ENCODE data around the gene AGTR2. TPM values are rescaled to one million over a fixed set of nuclear protein-coding genes. Genes with fewer than 3 reads are reported as not detected.
"Not testable (repeated sequence)": the region's sequence is repeated elsewhere in the genome, so short reads cannot be mapped to it uniquely, and the experiment has no call there.

The AGTR2 gene
- total RNA-seq, 1 donor from 2014 or later = not detected

DNA sequence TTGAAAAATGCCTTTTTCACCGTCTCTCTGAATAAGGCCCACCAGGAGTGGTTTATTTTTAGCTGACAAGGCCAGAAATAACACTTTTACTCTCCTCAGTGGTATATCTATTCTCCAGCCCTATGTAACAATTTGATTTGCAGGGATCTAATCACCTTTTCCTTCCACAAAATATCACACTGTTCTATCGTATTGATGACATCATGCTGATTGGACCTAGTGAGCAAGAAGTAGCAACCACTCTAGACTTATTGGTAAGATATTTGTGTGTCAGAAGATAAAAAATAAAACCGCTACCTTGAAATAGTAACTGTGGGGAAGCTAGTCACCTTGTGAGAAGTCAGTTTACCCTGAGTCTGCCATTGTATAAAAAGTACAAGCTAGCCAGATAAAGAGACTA is 27.7 kb downstream of the AGTR2 start:
- TF ChIP-seq, protein P1, sequence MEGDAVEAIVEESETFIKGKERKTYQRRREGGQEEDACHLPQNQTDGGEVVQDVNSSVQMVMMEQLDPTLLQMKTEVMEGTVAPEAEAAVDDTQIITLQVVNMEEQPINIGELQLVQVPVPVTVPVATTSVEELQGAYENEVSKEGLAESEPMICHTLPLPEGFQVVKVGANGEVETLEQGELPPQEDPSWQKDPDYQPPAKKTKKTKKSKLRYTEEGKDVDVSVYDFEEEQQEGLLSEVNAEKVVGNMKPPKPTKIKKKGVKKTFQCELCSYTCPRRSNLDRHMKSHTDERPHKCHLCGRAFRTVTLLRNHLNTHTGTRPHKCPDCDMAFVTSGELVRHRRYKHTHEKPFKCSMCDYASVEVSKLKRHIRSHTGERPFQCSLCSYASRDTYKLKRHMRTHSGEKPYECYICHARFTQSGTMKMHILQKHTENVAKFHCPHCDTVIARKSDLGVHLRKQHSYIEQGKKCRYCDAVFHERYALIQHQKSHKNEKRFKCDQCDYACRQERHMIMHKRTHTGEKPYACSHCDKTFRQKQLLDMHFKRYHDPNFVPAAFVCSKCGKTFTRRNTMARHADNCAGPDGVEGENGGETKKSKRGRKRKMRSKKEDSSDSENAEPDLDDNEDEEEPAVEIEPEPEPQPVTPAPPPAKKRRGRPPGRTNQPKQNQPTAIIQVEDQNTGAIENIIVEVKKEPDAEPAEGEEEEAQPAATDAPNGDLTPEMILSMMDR (conservative IDR thresholded peaks at IDR 0.05; ENCODE audit: low read depth, low read length) = no peak
- no peak for DNase-seq (ENCODE audit: low read depth)
- no peak overlapping the region for H3K4me3 ChIP-seq (ENCODE audit: low read depth, low read length)

DNA sequence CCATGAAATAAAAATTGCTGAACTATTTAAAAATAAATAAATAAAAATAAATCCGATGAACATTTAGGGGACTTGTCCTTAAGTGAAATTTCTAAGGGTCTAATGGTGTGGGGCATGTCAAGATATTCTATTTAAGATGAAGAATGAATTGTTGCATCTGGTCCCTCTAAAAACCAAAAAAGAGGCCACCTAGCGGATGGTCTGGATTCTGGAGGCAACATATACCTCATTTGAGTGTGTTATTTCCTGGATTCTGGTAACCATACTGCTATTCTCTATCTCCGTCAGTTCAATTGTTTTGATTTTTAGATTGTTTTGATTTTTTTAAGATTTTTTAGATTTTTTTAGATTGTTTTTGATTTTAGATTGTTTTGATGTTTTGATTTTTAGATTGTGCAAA is 28.3 kb downstream of the AGTR2 start:
- TF ChIP-seq, protein P1 (conservative IDR thresholded peaks at IDR 0.05; ENCODE audit: low read depth, low read length) = no peak
- no peak overlapping the region for H3K4me3 ChIP-seq (ENCODE audit: low read depth, low read length)
- no peak for DNase-seq (ENCODE audit: low read depth)

DNA sequence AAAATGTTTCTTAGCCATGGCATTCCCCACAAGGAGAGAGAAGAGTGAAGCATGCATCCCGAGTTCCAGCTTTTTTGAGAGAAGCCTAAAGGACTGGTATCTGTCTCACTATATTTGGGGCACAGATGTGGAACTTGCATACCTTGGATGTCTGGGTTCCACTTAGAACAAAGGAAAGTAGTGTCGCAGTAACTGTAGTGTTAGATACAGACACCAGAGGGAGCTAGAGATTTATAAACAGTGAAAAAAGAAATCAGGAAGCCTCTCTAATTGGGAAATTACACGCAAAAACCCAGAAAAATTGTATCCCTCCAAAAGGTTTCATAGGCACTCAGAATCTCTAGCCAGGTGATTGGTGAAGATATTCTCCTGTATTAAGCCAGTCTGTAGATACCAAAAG is 34.4 kb downstream of the AGTR2 start:
- TF ChIP-seq, protein P1 (conservative IDR thresholded peaks at IDR 0.05; ENCODE audit: low read depth, low read length) = peak; percentile 64
- DNase-seq (ENCODE audit: low read depth) = no peak
- no peak overlapping the region for H3K4me3 ChIP-seq (ENCODE audit: low read depth, low read length)

DNA sequence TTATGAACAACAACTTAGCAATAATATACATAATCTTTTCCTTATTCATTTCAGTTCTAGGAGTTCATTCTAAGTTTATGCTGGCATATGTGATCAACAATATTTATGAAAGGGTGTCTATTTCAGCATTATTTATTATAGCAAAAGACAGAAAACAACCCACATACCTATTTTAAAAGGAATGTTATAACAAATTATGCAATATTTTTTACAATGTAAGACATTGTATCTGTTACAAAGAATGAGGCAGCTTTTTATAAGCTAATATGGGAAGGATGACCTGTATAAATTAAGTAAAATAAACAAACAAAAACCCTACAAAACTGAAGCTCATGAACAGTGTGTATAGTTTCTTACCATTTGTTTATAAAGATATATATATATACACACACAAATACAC is 42.7 kb downstream of the AGTR2 start:
- no peak for DNase-seq (ENCODE audit: low read depth)
- TF ChIP-seq, protein P1 (conservative IDR thresholded peaks at IDR 0.05; ENCODE audit: low read depth, low read length) = no peak
- no peak overlapping the region for H3K4me3 ChIP-seq (ENCODE audit: low read depth, low read length)

DNA sequence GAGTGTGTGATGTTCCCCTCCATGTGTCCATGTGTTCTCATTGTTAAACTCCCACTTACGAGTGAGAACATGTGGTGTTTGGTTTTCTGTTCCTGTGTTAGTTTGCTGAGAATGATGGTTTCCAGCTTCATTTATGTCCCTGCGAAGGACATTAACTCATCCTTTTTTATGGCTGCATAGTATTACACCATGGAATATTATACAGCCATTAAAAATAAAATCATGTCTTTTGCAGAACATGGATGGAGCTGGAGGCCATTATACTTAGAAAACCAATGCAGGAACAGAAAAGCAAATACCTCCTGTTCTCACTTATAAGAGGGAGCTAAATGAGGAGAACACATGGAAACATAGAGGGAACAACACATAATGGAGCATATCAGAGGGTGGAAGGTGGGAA is 46.5 kb downstream of the AGTR2 start:
- not testable (repeated sequence) for DNase-seq (ENCODE audit: low read depth); H3K4me3 ChIP-seq (ENCODE audit: low read depth, low read length)

All from epithelial cell of proximal tubule (primary cell).